AG09319 (cell line): ENCODE data around the gene BLOC1S6.

ENCODE experiments used
- DNase-seq: peaks from one replicate; pipeline ENCODE4 v3.0.0-alpha.2; 2010; ENCODE audit warnings: low read depth; ENCODE audit errors: extremely low read depth
- CTCF ChIP-seq: IDR thresholded peaks from 2 replicates; pipeline ENCODE4 v1.5.1; 2011; ENCODE audit warnings: low read depth, mild to moderate bottlenecking, inconsistent platforms, low read length, moderate library complexity

BLOC1S6 gene

GRCh38 chr15:45606413-45606812, 19.2 kb downstream of the BLOC1S6 start:
- DNase-seq = no peak
- no peak for TF ChIP-seq CTCF

- no peak for TF ChIP-seq CTCF
- DNase-seq = no peak
These were observed 19.7 kb downstream of the BLOC1S6 start for GRCh38 chr15:45606841-45607240.

GRCh38 chr15:45611305-45611704, 24.1 kb downstream of the BLOC1S6 start:
- no peak for DNase-seq
- TF ChIP-seq CTCF = peak; percentile 41

- DNase-seq = no peak
- no peak for TF ChIP-seq CTCF
These were observed 25.7 kb downstream of the BLOC1S6 start for GRCh38 chr15:45612790-45613415.

- DNase-seq = no peak
- no peak for TF ChIP-seq CTCF
These were observed 29.7 kb downstream of the BLOC1S6 start for GRCh38 chr15:45616901-45617323.

- DNase-seq = no peak
- TF ChIP-seq CTCF = no peak
These were observed 31.6 kb downstream of the BLOC1S6 start for GRCh38 chr15:45618813-45619212.

GRCh38 chr15:45628136-45628535, 41.0 kb downstream of the BLOC1S6 start:
- no peak for DNase-seq
- no peak for TF ChIP-seq CTCF
